Testis (tissue), 2 donors: ENCODE data around the gene MIGA2.

Source experiments
- POLR2A ChIP-seq: fragments of 450-650 bp; IDR thresholded peaks from one replicate; pipeline ENCODE4 v1.6.1; 2017; ENCODE audit warnings: antibody characterized with exemption, mild to moderate bottlenecking, moderate library complexity
- TF ChIP-seq, protein P1 (sequence below), 3 experiments: fragments of 450-650 bp in 2 of 3; fragments of 200-600 bp in 1 of 3; sonication (generic) in 1 of 3; IDR thresholded peaks; one replicate each; pipeline ENCODE4 v1.5.1; 2016 to 2019; ENCODE audit warnings: antibody characterized with exemption in 3 of 3, mild to moderate bottlenecking in 2 of 3, moderate library complexity in 1 of 3

DNA sequence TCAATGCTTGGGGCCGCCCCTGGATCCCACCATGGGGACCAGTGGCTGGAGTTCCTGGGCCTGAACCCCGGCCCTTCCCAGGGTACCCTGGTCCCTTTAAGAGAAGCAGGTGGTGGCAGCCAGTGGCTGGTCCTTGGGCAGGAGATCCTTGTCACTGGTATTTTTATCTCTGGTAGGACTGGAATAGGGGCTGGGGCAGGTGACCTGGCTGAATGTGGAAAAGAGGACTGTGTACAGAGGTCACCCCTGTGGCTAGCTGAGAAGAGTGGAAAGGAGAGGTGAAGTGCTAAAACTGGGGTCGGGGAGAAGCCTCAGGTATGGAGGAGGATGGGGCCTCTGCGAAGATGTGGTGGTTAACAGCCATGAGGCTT is 67.2 kb downstream of the MIGA2 start:
- no peak for TF ChIP-seq POLR2A
- TF ChIP-seq, protein P1, sequence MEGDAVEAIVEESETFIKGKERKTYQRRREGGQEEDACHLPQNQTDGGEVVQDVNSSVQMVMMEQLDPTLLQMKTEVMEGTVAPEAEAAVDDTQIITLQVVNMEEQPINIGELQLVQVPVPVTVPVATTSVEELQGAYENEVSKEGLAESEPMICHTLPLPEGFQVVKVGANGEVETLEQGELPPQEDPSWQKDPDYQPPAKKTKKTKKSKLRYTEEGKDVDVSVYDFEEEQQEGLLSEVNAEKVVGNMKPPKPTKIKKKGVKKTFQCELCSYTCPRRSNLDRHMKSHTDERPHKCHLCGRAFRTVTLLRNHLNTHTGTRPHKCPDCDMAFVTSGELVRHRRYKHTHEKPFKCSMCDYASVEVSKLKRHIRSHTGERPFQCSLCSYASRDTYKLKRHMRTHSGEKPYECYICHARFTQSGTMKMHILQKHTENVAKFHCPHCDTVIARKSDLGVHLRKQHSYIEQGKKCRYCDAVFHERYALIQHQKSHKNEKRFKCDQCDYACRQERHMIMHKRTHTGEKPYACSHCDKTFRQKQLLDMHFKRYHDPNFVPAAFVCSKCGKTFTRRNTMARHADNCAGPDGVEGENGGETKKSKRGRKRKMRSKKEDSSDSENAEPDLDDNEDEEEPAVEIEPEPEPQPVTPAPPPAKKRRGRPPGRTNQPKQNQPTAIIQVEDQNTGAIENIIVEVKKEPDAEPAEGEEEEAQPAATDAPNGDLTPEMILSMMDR (IDR thresholded peaks at IDR 0.05), result no peak
